NB4 (cell line): Measurements from ENCODE around the gene DYNC1LI1.

ENCODE experiments used
- CTCF ChIP-seq: IDR thresholded peaks from one replicate; pipeline ENCODE4 v1.5.1; 2012; ENCODE audit warnings: low read depth, low read length
- MYC ChIP-seq: IDR thresholded peaks from 2 replicates; pipeline ENCODE4 v1.6.1; 2011; ENCODE audit warnings: low read depth, low read length

GRCh38 chr3:32480604-32481003 lies 90.1 kb downstream of the DYNC1LI1 start:
- TF ChIP-seq CTCF (no peak), MYC (no peak)
